GM12878 (cell line): Measurements from ENCODE around the gene SHQ1. TPM values are rescaled to one million over a fixed set of nuclear protein-coding genes. Genes with fewer than 3 reads are reported as not detected.

Experiments
- CBFB ChIP-seq: IDR thresholded peaks from 2 replicates; pipeline ENCODE4 v1.6.1; 2016; ENCODE audit warnings: antibody characterized with exemption, low read depth
- CUX1 ChIP-seq: IDR thresholded peaks from 2 replicates; pipeline ENCODE4 v1.6.1; 2012; ENCODE audit warnings: improper control_type of control experiment, low read depth, low read length; ENCODE audit not compliant: insufficient replicate concordance
- IRF3 ChIP-seq: fragments of 450-650 bp; IDR thresholded peaks from 2 replicates; pipeline ENCODE4 v1.6.1; 2014; ENCODE audit warnings: mild to moderate bottlenecking
- MAX ChIP-seq: IDR thresholded peaks from 2 replicates; pipeline ENCODE4 v1.6.1; 2012; ENCODE audit warnings: low read depth, low read length, improper control_type of control experiment
- POU2F2 ChIP-seq: IDR thresholded peaks from 3 replicates; pipeline ENCODE4 v1.6.1; 2011; ENCODE audit warnings: low read depth, mild to moderate bottlenecking, low read length, borderline replicate concordance
- ZBED1 ChIP-seq: IDR thresholded peaks from 2 replicates; pipeline ENCODE4 v1.6.1; 2016; ENCODE audit warnings: borderline replicate concordance
- ZNF274 ChIP-seq: IDR thresholded peaks from one replicate; pipeline ENCODE4 v1.8.0; 2011; ENCODE audit not compliant: insufficient read length, insufficient read depth
- polyA plus RNA-seq, 11 experiments: library from polyadenylated mRNA; depleted of rRNA in 4 of 11; unstranded in 6 of 11; stranded (reverse) in 5 of 11; fragments of >200 nt; fragmentation: Nextera tagmentation in 4 of 11; fragmentation: Illumina TruSeq in 1 of 11; extraction: Ambion mirVana in 4 of 11; extraction: Trizol in 1 of 11; gene quantifications; 1 replicate in 1 of 11; 2 replicates in 10 of 11; pipeline versions ENCODE4 v1.2.1 to v1.2.3, GENCODE V29; 2011 to 2016; ENCODE audit warnings: inconsistent platforms in 2 of 11, missing spikeins in 2 of 11, low read depth in 1 of 11
- total RNA-seq, 4 experiments: library from RNA; depleted of rRNA in 3 of 4; stranded (reverse); fragments of >200 nt in 3 of 4; fragmentation: Illumina TruSeq in 1 of 4; extraction: Trizol in 1 of 4; gene quantifications; 2 replicates each; pipeline versions ENCODE4 v1.2.1 to v1.2.3, GENCODE V29; 2013 to 2021

The SHQ1 gene
- total and polyA plus RNA-seq, 10 of the 15 experiments (the other 5 are each of a cell fraction or from before 2014, with no cell fraction given) = 12.6 to 51.7 (median 24.5) TPM

GRCh38 chr3:72786668-72787067, 61.6 kb downstream of the SHQ1 start (continued):
- TF ChIP-seq CUX1 (no peak), ZNF274 (no peak), MAX (no peak), POU2F2 (no peak), IRF3 (no peak), CBFB (no peak), ZBED1 (no peak)
